Tongue (tissue), 2 donors: ENCODE results near the gene MYO15B. TPM values are rescaled to one million over a fixed set of nuclear protein-coding genes. Genes with fewer than 3 reads are reported as not detected.

Source experiments
- DNase-seq: peaks from one replicate; pipeline ENCODE4 v3.0.0-alpha.2; 2015
- total RNA-seq: library from RNA; depleted of rRNA; stranded (reverse); fragments of >200 nt; gene quantifications from one replicate; pipeline ENCODE4 v1.2.3, GENCODE V29; 2014

MYO15B gene
- total RNA-seq, 1 donor from 2014 or later: 63.4 TPM

DNA sequence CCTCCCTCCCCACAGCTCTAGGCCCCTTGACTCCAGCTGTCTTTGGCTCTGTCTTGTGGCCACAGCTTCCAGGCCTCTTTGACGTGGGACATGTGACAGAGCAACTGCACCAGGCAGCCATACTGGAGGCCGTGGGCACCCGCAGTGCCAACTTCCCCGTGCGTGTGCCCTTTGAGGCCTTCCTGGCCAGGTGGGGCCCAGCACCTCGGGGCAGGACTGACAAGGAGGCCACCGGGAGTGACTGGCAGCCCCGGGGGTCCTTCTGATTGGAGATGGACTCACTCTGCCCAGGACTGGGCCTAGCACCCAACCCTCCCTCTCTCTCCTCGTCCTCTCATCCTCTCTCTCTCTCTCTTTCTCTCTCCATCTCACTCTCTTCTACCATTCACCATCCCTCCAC is 15.5 kb downstream of the MYO15B start:
- no peak for DNase-seq

DNA sequence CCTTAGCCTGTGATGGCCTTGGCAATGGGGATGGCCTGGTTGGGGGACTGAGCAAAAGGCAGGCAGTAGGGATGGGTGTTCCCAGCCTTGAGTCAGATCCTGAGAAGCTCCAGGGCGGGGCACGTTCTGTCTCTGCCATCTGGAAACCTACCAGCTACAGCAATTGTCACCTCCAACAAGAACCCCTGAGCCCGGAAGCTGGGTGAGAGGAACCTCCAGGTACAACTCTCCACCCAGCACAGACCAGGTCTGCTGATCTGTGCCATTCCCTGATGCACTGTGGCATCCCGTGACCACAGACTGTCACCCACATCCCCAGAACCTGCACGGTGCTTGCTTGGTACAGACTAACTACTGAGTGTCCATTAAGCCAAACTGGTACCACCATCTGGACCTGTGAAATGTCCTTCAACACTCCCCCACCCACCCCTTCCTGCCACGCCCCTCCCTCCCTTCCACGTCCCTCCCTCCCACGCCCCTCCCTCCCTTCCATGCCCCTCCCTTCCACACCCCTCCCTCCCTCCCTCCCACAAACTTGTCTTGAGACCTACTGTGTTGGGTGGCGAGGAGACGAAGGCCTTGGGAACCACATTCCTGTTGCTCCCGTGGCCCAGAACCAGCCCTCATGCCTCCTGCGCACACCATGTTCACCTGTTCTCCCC is 16.6 kb downstream of the MYO15B start:
- DNase-seq: no peak

DNA sequence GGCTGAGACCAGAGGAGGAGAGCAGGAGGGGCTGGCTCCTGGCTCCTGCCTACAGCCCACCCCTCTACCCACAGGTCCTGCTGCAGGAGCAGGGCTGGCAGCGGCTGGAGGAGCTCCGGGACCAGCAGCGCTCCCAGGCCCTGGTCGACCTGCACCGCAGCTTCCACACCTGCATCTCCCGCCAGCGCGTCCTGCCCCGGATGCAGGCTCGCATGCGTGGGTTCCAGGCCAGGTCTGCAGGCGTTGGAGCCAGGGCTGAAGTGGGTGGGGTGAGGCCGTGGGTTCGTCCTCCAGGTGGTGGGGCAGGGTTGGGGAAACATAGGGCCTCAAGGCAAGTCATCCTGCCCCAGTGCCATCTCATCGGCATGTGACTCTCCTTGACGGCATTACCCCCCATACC is 18.2 kb downstream of the MYO15B start:
- no peak for DNase-seq

DNA sequence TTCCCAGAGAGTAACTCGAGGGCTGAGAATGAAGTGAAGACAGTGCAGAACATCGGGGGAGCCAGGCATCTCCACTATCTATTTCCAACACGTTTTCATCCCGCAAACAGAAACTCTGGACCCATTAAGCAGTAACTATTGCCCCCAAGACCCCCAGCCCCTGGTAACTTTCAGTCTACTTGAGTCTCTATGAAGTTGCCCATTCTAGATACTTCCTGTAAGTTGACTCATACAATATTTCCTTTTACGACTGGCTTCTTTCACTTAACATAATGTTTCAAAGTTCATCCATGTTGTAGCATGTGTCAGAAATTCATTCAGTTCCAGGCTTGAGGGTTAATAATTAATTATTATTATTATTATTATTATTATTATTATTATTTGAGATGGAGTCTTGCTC is 19.5 kb downstream of the MYO15B start:
- no peak for DNase-seq

DNA sequence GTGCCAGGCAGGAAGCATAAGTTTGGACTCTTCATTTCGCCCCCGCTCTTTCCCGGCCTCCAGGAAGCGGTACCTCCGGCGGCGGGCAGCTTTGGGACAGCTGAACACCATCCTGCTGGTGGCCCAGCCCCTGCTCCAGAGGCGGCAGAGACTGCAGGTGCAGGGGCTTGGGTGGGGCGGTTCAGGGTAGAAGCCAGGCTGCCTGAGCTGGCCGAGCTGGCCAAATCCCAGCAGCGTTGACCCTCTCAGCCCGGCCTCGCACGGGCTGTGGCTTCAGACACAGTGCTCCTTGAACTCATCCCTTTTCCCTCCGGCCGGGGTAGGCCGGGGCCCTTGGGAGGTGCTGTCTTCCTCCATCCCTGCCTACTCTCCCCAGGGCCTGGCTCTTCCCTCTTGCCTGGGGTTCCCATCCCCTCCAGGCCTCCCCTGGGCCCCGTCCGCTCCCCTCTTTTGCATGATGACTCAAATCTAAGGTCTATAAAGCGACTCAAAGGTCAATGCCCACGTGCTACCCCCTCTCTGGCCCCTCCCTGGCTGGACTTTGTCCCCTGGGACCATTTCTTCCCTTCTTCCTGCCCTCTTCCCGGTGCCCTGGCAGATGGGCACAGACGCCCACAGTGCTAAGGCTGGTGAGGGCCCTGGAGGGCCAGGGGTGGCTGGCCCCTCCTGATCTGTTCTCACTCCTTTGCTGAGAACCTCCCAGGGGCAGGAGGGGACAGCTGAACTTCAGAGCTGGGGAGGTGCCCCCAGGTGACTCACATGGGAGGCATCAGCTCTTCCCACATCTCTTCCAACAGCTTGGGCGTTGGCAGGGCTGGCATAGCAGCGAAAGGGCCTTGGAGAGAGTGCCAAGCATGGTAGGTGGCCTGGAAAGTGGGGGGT is 22.7 kb downstream of the MYO15B start:
- no peak for DNase-seq

DNA sequence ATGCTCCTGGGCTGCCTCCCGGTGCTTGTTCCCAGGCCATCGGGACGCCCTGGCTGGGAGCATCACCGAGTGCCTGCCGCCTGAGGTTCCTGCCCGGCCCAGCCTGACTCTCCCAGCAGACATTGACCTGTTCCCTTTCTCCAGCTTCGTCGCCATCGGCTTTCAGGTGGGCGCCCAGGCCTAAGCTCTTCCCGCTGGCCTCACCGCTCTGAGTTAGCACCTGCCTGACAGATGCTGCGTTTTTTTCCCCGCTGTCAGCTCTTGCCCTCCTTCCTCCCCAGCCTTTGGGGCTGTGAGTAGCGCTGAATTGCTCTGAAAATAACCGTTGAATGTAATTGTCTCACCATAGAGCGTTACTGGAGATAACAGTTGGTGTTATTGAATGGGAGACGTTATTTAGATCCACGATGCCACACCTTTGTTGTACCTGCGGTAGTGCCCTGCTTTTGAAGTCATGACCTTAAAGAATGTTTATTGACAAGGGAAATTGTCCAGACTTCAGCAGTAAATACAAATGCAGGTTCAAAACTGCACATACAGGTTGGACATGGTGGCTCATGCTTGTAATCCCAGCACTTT is 24.3 kb downstream of the MYO15B start:
- DNase-seq: no peak

DNA sequence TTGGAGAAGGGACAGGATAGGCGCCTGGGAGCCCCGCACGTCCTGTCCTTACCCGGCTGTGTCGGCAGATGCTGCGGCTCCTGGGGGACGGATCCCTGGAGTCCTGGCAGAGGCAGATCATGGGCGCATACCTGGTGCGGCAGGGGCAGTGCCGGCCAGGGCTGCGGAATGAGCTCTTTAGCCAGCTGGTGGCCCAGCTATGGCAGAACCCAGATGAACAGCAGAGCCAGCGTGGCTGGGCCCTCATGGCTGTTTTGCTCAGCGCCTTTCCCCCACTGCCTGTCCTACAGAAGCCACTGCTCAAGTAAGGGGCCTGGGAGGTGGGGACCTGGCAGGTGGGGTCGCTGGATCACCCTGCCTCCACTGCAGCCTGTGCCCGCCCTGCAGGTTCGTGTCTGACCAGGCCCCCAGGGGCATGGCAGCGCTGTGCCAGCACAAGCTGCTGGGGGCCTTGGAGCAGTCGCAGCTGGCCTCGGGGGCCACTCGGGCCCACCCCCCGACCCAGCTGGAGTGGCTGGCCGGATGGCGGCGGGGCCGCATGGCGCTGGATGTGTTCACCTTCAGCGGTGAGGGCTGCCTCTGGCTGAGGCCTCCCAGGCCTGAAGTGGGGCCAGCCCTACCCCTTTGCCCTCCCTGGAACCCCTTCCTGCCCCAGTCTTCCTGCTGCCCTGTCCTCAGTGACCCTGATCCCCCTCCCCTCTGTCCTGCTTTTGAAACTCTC is 25.5 kb downstream of the MYO15B start:
- DNase-seq: no peak

DNA sequence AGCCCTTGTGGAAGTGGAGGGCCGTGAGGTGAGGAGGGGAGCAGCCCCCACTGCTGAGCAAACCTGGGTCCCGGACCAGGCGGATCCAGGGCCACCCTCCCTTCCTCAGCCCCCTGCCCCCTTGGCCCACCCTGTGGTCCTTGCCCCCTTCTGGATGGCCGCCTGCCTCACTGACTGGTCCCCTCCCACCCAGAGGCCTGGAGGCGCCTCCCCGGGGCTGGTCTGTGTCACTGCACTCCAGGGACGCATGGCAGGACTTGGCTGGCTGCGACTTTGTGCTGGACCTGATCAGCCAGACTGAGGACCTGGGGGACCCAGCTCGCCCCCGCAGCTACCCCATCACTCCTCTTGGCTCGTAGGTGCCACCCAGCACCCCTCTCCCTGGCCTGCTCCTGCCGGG is 26.4 kb downstream of the MYO15B start:
- DNase-seq: no peak

DNA sequence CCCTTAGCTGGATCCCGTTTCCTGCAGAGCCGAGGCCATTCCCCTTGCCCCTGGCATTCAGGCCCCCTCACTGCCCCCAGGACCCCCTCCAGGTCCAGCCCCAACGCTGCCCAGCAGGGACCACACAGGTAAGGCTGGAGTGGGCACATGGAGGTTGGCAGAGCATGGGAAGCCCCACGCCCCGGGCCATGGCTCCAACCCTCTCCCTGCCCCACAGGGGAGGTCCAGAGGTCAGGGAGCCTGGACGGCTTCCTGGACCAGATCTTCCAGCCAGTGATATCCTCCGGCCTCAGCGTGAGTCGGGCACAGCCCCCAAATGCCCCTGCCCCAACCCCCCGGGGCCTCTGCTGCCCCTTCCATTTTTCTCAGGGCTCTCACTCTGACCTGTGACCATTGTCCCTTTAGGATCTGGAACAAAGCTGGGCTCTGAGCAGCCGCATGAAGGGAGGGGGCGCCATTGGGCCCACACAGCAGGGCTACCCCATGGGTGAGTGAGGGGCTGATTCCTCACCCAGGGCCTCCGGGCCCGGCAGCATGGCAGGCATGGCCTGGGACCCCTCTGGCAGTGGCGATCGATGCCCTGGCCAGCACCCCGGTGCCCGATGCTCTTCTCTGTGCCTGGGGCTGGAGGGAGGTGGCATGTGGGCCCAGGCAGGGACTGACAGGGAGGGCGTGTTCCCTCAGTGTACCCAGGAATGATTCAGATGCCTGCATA is 27.1 kb downstream of the MYO15B start:
- DNase-seq: no peak

DNA sequence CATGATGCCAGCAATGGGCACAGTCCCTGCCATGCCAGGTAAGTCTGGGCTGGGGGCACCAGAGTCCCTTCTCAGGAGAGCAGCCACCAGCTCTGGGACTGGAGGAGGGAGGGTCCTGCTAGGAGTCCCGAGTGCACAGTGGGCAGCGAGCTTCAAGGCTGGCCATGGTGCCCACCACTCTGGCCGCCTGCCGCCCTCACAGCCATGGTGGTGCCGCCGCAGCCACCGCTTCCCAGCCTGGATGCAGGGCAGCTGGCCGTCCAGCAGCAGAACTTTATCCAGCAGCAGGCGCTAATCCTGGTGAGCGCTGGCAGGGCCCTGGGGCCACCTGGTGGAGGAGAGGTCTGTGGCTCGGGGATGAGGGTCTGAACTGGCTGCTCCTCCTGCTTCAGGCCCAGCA is 27.7 kb downstream of the MYO15B start:
- no peak for DNase-seq

DNA sequence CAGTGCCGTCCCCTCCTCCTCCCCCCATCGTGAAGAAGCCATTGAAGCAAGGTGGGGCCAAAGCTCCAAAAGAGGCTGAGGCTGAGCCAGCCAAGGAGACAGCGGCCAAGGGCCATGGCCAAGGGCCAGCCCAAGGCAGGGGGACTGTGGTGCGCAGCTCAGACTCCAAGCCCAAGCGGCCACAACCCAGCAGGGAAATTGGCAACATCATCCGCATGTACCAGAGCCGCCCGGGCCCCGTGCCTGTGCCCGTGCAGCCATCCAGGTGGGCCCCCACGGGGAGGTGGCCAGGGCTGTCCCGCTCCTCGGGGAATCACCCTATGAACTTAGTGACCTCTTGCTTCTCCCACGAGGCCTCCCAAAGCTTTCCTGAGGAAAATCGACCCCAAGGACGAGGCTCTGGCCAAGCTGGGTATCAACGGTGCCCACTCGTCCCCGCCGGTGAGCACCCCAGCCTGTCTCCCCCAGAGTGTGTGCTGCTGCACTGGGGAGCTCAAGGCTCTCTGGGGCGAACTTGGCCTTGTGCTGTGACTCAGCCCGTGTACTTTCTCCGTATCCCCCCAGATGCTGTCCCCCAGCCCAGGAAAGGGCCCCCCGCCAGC is 29.0 kb downstream of the MYO15B start:
- no peak for DNase-seq

DNA sequence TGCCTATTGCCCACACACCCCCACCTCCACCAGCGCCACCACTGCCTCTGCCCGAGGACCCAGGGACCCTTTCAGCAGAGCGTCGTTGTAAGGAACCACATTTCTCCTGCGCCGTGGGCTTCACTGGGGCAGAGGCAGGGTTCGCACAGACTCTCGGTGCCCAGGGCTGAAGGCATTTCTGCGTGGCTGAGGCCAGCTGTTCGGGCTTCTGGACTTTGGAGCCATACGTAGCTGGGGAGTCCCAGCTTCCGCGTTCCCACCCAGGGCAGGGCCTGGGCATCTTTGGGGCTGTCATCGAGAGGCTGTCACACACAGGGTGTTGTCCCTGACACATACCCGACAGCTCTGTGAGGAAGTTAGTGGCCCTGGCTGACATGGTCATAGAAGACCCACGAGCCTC is 29.6 kb downstream of the MYO15B start:
- no peak for DNase-seq

DNA sequence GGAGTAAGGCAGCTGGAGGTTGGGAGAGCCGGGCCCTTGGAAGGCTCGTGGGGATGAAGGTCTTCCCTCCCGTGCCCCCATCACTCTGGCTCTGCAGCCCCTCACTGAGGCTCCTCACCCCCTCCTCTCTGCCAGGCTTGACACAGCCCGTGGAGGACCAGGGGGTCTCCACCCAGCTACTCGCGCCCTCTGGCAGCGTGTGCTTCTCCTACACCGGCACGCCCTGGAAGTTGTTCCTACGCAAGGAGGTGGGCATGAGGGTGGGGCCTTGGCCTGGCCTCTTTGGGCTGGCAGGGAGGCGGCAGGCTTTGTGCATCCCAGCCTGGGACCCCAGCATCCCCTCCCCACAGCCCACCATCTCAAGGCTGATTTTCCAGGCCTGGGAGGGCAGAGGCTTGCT is 30.1 kb downstream of the MYO15B start:
- no peak for DNase-seq

DNA sequence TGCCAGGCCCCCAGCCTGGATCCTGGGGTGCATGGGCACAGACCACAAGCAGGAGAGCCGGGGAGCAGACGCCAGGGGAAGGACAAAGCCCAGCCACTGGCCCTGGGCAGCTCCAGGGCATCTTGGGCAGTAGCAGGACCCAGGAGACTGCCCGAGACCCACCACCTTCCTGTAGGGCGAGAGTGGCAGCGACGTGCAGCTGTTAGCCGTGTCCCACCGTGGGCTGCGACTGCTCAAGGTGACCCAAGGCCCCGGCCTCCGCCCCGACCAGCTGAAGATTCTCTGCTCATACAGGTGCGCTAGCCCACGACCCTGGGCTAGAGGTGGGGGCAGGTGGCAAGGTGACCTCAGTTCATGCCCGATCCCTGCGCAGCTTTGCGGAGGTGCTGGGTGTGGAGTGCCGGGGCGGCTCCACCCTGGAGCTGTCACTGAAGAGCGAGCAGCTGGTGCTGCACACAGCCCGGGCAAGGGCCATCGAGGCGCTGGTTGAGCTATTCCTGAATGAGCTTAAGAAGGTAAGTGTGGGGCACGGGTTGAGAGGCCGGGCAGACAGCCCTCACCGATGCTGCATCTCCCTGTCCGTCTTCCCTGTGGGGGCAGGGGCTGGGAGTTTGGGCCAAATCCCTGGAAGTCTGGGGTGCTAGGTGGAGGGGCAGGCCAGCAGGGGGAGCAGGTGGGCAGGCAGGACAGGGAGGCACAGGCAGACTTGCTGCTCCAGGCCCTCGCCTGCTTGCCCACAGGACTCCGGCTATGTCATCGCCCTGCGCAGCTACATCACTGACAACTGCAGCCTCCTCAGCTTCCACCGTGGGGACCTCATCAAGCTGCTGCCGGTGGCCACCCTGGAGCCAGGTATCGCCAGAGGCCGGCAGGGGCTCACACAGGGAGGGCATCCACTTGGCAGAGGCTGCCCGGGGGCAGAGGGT is 32.2 kb downstream of the MYO15B start:
- peak; percentile 36 for DNase-seq

DNA sequence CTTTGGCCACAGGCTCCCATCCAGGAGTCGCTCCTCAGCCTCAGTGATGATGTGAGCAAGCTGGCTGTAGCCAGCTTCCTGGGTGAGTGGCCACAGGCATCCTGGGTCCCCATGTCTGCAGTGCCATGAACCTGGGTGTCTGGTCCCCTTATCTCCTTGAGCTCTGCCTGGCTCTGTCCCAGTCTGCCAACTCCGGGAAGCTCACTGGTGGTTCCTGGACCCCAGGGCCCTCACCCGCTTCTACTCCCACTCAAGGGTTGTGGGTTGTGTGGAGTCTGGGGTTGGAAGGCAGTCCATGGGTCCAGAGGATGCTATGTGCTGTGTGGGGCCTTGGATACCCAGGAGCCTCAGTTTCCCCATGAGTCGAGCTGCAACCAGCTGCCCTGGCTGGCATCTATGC is 33.9 kb downstream of the MYO15B start:
- DNase-seq: no peak

DNA sequence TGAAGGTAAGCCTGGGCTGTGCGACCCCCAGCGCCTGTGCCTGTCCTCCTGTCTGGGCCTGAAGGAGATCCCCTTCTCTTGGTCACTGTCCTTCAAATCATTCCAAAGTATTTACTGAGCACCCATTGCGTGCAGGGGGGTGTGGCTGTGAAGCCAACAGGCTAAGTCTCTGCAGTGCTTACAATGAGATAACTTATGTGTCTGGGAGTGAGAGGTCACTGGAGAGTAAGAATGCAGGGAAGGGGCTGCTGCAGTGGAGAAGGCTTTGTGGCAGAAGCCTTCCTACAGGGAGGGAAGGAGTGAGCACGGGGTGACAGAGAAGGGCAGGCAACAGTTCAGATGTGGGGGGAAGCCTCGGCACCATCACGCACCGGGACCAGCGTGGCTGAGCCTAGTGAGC is 34.5 kb downstream of the MYO15B start:
- no peak for DNase-seq

DNA sequence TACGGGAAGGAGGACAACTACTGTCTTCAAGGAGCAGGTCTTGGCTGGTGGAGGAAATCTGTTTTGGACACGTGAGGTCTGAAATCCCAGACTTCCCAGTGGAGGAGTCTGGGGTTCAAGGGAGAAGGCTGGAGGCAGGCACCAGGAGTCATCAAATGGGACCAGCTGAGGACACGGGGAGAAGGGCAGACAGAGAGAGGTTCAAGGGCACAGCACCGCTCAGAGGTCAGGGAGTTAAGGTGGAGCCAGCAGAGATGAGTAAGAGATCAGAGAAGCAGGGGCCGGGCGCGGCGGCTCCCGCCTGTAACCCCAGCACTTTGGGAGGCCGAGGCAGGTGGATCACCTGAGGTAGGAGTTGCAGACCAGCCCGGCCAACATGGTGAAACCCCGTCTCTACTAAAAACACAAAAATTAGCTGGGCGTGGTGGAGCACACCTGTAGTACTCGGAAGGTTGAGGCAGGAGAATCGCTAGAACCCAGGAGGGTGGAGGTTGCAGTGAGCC is 35.2 kb downstream of the MYO15B start:
- DNase-seq: no peak

DNA sequence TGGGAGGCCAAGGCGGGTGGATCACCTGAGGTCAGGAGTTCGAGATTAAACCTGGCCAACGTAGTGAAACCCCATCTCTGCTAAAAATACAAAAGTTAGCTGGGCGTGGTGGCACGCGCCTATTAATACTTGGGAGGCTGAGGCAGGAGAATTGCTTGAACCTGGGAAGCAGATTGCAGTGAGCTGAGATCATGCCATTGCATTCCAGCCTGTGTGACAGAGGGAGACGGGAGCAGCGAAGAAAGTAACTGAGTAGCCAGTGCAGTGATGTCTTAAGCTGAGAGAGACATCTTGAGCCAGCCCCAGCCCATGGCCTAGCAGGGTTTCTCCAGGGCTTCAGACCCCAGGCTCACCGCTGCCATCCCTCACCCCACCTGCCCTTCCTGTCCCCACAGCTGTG is 35.8 kb downstream of the MYO15B start:
- DNase-seq: no peak

DNA sequence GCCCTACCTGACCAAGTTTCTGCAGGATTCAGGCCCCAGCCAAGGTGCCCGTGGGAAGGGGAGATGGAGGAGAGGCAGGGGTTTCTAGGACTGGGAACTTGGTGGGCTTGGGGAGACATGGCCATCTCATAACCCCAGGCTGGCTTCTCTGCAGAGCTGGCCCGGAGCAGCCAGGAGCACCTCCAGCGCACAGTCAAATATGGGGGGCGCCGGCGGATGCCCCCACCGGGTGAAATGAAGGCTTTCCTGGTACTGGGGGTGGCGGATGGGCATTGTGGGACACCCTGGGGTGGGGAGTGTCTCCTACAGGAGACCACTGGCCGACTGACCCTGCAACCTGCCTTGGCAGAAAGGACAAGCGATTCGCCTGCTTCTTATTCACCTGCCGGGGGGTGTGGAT is 36.4 kb downstream of the MYO15B start:
- DNase-seq: no peak

DNA sequence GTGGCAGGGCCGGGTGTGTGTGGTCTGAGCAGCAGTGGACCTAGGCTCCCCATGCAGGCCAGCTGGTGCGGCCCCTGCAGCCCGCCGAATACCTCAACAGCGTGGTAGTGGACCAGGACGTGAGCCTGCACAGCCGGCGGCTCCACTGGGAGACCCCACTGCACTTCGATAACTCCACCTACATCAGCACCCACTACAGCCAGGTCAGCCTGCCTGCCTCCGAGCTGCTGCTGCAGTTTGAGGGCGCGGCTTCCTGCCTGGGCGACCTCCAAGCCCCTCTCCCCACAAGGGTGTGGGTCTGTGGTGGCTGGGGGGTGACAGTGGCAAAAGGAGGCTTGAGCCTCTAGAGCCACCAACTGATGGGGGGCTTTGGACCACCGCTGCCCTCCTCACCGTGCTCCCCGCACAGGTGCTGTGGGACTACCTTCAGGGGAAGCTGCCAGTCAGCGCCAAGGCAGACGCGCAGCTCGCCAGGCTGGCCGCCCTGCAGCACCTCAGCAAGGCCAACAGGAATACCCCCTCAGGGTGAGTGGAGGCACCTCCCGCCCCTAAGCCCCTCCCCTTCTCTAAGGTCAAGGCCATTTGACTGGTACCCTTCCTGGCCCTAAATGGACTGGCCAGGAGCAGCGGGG is 37.2 kb downstream of the MYO15B start:
- DNase-seq: no peak
